KOPT-K1 (cell line): ENCODE results near the gene LSM10.

Source experiments
- H3K27ac ChIP-seq: fragments of 200-600 bp; sonication (generic); 2 replicates; pipeline ENCODE4 v1.5.1; 2016; ENCODE audit warnings: antibody characterized with exemption, mild to moderate bottlenecking, low read depth, low read length; ENCODE audit not compliant: poor library complexity, severe bottlenecking
- H3K36me3 ChIP-seq: fragments of 200-600 bp; sonication (generic); 2 replicates; pipeline ENCODE4 v1.5.1; 2017; ENCODE audit warnings: antibody characterized with exemption, mild to moderate bottlenecking, low read length, moderate library complexity; ENCODE audit not compliant: insufficient read depth
- H3K9me3 ChIP-seq: fragments of 200-600 bp; sonication (generic); 2 replicates; pipeline ENCODE4 v1.5.1; 2017; ENCODE audit warnings: antibody characterized with exemption, low read length, mild to moderate bottlenecking; ENCODE audit not compliant: insufficient read depth, poor library complexity, severe bottlenecking

Gene LSM10

DNA sequence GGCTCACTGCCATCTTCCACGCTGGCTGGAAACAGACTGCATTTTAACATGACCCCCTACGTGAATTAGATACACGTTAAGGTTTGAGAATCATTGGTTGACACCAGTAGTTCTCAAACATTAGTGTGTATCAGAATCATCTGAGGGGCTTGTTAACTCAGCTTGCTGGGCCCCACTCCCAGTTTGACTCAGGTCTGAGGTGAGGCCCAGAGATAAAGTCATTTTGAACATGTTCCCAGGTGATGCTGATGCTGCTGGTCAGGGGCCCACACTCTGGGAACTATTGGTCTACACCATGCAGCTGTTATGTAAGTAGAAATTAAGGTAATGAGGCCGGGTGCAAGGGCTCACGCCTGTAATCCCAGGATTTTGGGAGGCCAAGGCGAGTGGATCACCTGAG, 1.3 kb downstream of the LSM10 start:
- Histone ChIP-seq H3K9me3 (no peaks in the 10 kb centered on the region), H3K27ac (no peak overlapping the region), H3K36me3 (peaks cover 28% of the 10 kb centered on the region)

DNA sequence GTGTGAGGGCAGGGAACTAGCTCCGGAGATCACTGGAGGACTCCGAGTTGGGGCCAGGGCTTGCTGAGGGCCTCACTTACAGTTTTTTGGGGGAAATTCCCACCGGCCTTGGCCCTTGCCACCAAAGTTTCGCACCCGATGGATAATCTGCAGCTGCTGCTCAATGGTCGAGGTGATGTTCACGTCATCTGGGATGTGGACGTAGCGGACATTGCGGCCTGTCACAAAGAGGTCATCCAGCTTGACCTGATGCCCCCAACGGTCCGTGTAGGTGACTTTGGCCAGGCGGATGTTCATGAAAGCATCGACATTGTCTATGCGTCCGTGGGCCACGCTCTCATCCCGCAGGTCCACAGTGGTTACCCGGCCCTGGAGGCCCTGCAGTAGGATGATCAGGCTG, 4.0 kb downstream of the LSM10 start:
- H3K9me3 ChIP-seq = no peaks in the 10 kb centered on the region
- H3K27ac ChIP-seq = no peak overlapping the region
- H3K36me3 ChIP-seq = peaks cover 37% of the 10 kb centered on the region

DNA sequence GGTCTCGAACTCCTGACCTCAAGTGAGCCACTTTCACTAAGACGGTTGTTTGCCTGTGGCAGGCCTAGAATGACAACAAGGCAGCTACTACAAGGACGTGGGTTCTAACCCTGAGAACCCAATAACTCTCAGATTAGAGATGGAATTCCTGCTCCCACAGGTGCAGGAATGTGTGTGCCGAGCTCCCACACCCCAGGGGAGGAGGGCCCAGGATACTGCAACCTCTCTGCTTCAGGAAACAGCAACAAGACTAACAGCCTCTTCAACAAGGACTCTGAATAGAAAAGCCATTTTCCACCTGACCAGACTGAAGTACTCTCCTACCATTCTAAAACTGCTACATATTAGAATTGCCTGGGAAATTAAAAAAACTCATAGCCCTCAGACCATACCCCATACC, 4.9 kb downstream of the LSM10 start:
- Histone ChIP-seq H3K36me3 (peaks cover 37% of the 10 kb centered on the region), H3K9me3 (no peaks in the 10 kb centered on the region), H3K27ac (no peak overlapping the region)

DNA sequence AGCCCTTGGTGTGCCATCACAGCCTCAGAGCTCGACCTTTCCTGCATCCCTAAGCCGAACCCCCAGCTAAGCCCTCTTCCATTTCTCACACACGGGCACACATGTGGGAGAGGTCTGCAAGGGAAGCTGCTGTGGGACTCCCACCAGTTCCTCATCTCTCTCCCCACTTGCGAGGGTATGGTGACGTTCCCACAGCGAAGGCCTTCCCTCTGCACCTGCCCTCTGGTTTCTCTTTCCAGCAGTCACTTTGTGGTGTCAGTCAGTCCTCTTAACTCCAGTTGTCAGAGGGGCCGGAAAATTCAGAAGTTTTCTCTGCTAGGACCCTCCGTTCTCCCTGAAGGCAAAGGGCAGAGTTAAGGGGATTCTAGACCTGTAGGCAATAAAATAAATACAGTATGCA, 6.4 kb downstream of the LSM10 start:
- Histone ChIP-seq H3K9me3 (no peaks in the 10 kb centered on the region), H3K27ac (no peak overlapping the region), H3K36me3 (peaks cover 37% of the 10 kb centered on the region)

DNA sequence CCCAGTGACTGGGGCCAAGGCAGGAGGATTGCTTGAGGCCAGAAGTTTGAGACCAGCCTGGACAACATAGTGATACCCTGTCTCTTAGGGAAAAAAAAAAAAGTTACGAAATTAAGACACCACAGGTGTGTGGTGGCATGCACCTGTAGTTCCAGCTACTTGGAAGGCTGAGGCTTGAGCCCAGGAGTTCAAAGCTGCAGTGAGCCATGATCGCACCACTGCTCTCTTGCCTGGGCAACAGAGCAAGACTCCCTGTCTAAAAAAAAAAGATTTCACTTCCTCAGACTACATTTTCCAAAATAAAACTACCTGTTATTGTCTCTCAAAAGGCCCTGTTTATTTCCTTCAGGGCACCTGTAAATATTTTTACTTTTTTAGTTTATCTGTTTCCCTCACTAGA, 7.3 kb downstream of the LSM10 start:
- Histone ChIP-seq H3K27ac (no peak overlapping the region), H3K9me3 (no peaks in the 10 kb centered on the region), H3K36me3 (peaks cover 37% of the 10 kb centered on the region)

DNA sequence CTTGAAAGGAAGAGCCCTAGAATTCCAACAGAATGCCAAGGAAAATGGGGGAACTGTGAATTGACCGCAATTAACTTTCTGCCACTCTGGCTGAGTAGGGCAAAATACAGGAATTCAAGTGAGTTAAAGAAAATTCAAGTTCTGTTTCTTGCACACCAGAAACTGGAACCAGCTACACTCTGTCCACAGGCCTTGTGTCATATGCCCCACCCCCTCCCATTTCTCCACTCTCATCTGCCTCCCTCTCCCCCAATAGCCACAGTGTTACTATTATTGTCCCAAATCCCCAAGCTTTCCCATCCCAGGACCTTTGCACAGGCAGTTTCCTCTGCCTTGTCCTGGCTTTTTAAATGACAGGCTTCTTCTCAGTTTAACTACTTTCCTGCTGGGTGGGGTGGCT, 7.7 kb downstream of the LSM10 start:
- H3K36me3 ChIP-seq = peaks cover 37% of the 10 kb centered on the region
- no peak overlapping the region for H3K27ac ChIP-seq
- H3K9me3 ChIP-seq = no peaks in the 10 kb centered on the region

DNA sequence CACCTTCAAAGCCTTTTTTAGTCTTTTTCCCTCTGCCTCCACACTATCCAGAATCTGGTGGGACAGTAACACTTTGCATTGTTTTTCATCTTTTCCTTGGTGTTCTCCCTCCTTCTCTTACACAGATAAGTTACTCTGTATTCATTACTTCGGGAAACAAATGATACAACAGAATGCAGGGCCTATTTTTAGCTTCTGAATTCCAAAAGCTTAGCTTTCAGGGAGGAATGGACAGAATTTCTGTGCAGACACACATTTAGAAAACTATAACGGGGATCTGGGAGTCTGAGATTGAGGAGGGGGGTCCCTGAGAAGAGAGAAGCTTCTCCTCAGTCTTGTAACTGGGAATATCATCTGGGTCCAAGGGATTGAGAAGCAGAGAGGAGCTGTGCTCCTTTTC, 8.4 kb downstream of the LSM10 start:
- H3K36me3 ChIP-seq = peaks cover 36% of the 10 kb centered on the region
- H3K9me3 ChIP-seq = no peaks in the 10 kb centered on the region
- H3K27ac ChIP-seq = no peak overlapping the region

DNA sequence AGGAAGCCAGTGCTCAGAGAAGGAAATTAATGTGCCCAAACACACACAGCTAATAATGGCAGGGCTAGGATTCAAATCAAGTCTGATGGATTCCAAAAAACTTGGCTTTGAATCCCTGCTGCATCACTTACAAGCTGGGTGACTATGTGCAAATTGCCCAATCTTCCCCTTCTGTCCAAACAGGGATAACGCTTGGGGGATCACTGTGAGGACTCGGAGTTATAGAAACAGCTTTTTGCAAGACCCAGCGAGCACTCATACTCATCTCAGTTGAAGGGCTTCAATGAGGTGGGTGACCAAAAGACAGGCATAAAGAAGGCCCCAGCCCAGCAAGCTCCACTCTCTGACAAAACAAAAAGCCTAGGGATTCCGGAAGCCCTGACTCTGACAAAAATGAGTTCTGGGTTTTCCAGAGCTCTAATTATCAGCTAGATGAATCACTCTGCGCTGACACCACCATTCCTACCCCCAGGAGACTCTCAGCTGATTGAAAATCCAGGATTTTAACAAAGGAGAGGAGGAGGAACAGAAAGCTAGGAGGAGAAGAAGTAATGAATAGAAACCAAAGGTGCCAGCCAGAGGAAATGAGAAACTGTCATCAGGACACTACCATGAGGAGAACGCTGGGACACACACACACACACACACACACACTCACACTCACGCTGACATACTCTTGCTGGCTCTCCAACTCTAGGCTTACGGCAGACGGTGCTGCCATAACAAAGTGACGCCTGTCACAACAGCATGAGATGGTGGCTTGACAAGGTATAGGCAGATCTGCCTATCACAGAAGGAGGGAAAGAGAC, 10.4 kb downstream of the LSM10 start:
- peak overlapping the region; percentile 60 for H3K27ac ChIP-seq
- H3K9me3 ChIP-seq = no peaks in the 10 kb centered on the region
- peaks cover 17% of the 10 kb centered on the region for H3K36me3 ChIP-seq

DNA sequence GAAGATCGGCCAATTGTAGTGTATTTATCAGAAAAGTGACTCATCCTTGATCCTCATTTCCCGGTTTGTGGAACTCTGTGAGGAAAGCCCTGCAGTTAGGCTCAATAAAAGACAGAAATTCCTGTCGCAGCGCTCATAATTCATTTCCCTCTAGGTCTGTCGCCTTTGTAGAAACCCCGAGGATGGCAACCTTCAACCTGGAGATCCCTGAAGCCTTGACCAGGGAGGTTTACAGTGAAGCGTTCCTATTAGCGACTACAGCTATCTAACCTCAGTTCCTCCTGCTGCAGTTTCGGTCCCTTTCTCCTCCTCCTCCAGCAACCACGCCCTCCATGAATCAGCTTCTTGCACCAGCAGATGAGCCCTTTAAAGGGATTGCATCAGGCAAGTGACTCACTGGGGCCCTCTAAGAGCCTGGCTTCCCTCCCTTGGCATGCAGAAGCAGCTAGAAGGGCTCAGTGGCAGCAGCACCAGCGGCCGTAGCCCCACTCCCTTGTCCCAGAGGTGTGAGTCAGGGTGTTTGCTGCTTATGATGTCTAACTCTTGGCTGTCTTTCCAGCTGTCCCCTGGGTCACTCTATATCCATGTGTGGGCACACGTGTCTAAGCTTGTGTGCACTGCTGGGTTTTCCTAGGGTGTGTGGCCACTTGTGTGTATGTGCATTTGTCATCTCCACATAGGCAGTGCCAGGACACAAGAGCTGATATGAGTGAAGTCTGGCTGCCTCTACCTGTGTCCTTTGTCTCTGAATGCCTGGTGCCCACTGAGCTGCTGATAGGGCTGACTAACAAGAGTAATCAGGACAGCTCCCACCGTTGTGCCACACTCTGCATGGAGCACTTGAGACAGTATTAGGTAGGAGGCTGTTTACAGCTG, 11.2 kb downstream of the LSM10 start:
- H3K9me3 ChIP-seq = no peaks in the 10 kb centered on the region
- H3K27ac ChIP-seq = peak overlapping the region; percentile 60
- H3K36me3 ChIP-seq = peaks cover 10% of the 10 kb centered on the region; the same call in 1 of the 2 replicates

DNA sequence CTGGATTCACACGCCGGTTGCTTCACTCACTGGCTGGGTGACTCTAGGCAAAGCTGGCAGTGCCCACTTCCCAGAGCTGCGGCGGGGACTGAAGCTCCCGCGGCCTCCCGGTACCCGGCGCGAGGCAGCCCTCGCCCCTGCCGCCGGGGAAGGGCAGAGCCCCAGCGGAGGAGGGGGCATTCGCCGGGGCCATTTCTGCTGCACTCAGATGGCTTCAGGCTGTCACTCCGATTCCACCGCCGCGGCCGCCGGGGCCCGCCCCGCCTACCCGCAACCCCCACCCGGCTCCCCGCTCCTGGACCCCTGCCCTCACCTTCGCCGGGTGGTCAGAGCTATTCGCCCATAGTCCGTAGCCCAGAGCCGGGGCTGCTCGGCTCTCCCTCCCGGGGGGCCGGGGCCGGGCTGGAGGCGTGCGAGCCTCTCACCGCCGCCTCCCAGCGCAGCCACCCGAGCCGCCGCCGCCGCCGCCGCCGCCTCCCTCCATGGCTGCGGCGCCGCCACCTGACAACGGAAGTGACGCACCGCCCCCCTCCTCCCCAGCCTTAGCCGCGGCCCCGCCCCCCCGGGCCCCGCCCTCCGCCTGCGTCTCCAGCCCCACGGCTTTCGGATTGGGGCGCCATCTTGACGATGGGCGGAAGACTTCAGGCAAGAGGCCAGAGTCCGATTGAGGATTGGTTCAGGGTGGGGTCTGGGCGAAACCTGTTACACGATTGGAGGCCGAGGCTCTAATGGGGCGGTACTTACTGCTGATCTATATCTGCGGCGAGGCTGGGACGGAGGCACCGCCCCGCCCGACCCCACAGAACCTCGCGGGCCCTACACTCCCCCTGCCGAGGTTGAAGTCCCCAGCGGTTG, 12.1 kb downstream of the LSM10 start, which contains the start of gene STK40:
TSS of gene STK40 (minus strand) at position 515 of the 855 bp plus-strand sequence. CDS start 24,592 bp downstream, outside the sequence.
- Histone ChIP-seq H3K27ac (peak within 1 kb of the TSS; percentile 65), H3K36me3 (0 out of 2 replicates have a peak, but pooled peaks cover 2% of the 10 kb centered on the region), H3K9me3 (no peaks in the 10 kb centered on the region)

DNA sequence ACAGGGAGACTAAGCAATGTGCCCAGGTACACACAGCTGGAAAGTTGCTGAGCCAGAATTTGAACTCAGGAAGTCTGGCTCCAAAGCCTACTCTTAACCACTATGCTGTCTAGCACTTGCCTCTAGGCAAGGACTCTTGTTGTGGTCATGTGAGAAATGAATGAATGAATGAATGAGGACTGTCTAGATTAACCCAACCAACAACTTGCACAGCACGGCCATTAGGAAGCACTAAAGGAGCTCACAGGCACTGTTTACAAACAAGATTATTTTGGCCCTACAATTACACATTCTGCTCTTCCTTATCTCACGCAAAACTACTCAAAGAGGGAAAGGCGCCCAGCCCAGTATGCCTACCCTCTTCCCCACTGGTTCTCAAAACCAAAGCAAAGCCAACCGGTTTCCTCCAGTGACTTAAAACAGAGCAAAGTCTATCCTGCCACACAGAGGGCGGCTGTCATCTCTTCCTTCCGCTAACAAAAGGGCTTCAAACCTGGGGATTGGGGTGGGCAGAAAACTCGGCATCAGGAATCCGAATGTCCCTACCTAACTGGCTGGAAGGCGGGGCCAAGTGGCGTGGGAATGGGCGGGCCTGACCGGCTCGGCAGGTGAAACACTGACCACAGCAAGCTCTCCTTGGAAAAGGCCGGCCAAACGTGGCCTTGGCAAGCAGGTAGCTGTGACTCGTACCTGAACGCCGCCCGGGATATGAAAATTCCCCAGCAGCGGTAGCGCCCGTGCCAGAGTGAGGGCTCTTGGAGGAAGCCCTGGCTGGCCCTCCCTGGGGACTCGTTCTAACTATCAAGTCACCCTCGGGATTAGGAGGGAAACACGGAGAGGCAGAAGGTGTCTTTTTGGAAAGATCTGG, 12.9 kb downstream of the LSM10 start:
- H3K27ac ChIP-seq = peak overlapping the region; percentile 65
- H3K9me3 ChIP-seq = no peaks in the 10 kb centered on the region
- no peaks in the 10 kb centered on the region for H3K36me3 ChIP-seq

DNA sequence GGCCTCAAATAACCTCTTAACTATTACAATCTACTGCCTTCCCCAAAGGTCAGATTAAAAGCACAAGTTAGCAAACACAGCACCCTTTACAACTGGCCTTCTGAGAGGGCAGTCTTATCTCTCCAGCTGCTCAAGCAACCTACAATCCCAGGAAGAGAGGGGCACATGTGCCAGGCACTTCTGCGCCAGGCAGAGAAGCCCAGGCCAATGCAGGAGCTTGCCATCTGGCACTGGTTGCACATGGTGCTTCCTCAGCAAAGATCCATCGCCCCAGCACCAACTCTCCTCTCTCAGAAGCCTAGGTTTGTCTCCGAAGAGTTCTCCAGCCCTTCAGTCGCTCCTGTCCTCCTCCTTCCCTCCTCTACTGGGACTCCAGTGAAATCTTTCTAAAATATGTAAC, 14.5 kb downstream of the LSM10 start:
- Histone ChIP-seq H3K36me3 (peaks cover 6% of the 10 kb centered on the region; the same call in 1 of the 2 replicates), H3K27ac (no peak overlapping the region), H3K9me3 (no peaks in the 10 kb centered on the region)

DNA sequence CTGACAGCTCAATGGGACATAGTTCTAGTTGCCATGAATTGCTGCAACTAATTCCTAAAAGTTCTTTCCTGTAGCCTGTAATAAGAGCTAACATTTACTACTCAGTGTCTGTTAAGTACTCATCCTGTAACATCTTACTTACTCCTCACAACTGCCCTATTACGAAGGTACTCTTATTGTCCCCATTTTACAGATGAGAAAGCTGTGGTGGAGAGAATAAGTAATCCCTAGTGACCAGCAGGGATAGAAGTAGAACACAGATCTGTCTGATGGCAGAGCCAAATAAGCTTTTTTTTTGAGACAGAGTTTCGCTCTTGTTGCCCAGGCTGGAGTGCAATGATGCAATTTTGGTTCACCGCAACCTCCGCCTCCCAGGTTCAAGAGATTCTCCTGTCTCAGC, 15.0 kb downstream of the LSM10 start:
- no peaks in the 10 kb centered on the region for H3K9me3 ChIP-seq
- H3K36me3 ChIP-seq = peaks cover 9% of the 10 kb centered on the region; the same call in 1 of the 2 replicates
- no peak overlapping the region for H3K27ac ChIP-seq

DNA sequence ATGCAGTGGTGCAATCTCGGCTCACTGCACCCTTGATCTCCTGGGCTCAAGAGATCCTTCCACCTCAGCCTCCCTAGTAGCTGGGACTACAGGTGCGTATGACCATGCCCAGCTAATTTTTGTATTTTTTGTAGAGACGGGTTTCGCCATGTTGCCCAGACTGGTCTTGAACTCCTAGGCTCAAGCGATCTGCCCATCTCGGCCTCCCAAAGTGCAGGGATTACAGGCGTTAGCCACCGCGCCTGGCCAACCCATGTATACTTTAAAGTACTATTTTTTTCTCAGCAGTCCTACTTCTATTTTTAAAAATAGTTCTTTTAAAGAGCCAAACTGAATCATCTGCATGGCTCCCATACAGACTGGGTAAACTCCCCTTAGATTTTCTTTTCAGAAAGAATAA, 15.5 kb downstream of the LSM10 start:
- H3K36me3 ChIP-seq = peaks cover 9% of the 10 kb centered on the region; the same call in 1 of the 2 replicates
- no peaks in the 10 kb centered on the region for H3K9me3 ChIP-seq
- no peak overlapping the region for H3K27ac ChIP-seq
